Fibroblast of pulmonary artery (primary cell): ENCODE data around the gene GCKR.

Experiments used
- DNase-seq: peaks from one replicate; pipeline ENCODE4 v3.0.0-alpha.2; 2010; ENCODE audit warnings: low read depth
- H3K4me3 ChIP-seq: replicated peaks from 2 replicates; pipeline ENCODE4 v1.5.1; 2011; ENCODE audit warnings: low read depth, mild to moderate bottlenecking, control low read depth, low read length, moderate library complexity
- TF ChIP-seq, protein P1 (sequence below): IDR thresholded peaks from 2 replicates; pipeline ENCODE4 v1.5.1; 2011; ENCODE audit warnings: mild to moderate bottlenecking, control low read depth, low read length, inconsistent platforms; ENCODE audit errors: missing control alignments

Gene GCKR

DNA sequence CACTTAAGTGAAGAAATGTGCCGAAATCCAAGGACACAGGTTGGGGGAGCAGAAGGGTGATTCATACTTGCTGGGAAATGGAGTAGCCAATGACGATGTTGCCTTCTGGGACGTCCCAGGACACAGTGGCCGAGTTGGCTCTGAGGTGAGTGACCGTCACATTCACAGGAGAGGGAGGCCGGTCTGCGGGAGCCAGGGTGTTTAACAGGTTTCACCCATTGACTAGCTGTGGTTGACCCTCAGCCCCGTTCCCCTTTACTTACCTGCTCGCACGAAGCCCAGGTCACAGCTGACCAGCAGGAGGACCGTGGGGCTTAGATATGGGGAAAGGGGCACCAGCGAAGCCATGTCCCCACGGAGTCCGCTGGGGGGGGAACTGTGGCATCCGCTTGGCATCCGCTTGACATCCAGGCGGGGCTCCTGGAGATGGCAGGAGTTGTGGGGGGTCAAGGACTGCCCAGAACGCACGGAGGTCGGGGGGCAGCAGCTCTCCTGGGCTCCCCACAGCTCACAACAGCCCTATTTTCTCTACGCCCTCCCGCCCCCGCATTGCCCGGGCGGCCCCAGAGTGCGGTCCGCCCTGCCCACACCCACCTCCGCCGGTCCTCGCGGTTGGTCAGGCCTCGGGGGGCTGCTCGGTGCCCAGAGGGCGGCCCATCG lies 2.2 kb upstream of the GCKR start:
- peak overlapping the region; percentile 69 for H3K4me3 ChIP-seq
- TF ChIP-seq, protein P1, sequence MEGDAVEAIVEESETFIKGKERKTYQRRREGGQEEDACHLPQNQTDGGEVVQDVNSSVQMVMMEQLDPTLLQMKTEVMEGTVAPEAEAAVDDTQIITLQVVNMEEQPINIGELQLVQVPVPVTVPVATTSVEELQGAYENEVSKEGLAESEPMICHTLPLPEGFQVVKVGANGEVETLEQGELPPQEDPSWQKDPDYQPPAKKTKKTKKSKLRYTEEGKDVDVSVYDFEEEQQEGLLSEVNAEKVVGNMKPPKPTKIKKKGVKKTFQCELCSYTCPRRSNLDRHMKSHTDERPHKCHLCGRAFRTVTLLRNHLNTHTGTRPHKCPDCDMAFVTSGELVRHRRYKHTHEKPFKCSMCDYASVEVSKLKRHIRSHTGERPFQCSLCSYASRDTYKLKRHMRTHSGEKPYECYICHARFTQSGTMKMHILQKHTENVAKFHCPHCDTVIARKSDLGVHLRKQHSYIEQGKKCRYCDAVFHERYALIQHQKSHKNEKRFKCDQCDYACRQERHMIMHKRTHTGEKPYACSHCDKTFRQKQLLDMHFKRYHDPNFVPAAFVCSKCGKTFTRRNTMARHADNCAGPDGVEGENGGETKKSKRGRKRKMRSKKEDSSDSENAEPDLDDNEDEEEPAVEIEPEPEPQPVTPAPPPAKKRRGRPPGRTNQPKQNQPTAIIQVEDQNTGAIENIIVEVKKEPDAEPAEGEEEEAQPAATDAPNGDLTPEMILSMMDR, result no peak
- peak; percentile 72 for DNase-seq

DNA sequence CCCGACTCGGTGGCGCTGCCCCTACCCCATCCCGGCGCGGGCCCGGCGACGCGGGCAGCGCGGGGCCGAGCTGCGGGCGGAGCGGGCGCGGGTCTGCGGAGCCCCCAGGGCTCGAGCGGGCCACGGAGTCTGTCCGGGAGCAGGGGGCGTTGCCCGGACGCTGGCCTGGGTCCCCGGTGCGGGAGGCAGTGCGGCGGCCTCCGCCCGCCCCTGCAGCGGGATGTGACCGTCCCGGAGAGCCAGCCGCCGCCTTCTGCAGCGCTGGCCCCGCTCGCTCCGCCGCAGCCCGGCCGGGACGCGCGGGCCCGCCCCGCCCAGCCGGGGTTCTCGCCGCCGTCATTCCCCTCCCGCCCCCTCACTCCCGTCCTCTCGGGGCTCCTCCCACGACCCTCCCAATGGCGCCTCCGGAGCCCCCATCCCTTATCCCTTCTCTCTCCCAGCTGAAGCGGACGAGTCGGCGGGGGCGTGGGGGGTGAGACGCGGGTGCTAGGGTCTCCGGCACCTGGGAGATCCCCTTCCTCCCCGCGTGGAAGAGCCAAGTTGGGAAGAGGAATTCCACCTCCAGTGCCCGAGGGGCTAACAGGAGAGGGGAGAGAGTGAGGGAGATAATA lies 1.6 kb upstream of the GCKR start, which contains the start of gene FNDC4:
Gene FNDC4, minus strand, starts transcription at position 257 of the 611 bp plus-strand sequence. CDS start 521 bp downstream, outside the sequence.
- H3K4me3 ChIP-seq, result peak within 1 kb of the TSS; percentile 69
- TF ChIP-seq, protein P1, result no peak
- DNase-seq, result no peak

DNA sequence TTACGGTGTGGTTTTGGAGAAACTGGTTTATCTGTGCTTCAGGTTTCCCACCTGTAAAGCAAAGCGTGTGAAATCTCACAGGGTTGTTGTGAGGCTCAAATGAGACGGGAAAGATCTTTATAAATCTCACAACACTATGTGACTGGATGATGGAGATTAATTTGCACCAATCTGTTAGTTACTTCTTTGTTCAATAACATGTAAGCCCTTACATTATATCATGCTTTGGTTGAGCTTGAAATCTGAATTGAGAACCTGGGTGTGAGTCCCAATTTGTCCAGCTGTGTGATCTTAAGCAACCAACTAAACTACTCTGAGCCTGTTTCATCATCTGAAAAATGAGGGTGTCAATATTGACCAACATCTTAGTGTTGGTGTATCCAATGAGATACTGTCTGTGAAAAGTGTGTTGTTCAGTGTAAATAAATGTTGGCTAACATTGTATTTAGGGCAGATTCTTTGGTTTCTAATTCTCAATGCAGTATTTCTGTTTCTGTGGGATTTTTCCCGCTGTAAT lies 741 bp upstream of the GCKR start:
- H3K4me3 ChIP-seq, result peak overlapping the region; percentile 69
- TF ChIP-seq, protein P1, result no peak
- no peak for DNase-seq

DNA sequence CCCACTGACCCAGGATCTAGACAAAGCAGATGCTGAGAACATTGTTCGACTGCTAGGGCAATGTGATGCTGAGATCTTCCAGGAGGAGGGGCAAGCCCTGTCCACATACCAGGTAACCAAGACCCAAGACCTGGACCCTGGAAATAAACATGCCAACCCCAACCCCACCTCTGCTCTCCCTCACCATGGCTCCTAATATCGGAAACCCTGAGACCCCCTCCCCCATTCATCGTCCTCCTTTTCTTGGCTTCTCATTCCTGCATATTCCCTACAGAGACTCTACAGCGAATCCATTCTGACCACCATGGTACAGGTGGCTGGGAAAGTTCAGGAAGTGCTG lies 619 bp downstream of the GCKR start:
- H3K4me3 ChIP-seq, result no peak overlapping the region
- TF ChIP-seq, protein P1, result no peak
- DNase-seq, result no peak

DNA sequence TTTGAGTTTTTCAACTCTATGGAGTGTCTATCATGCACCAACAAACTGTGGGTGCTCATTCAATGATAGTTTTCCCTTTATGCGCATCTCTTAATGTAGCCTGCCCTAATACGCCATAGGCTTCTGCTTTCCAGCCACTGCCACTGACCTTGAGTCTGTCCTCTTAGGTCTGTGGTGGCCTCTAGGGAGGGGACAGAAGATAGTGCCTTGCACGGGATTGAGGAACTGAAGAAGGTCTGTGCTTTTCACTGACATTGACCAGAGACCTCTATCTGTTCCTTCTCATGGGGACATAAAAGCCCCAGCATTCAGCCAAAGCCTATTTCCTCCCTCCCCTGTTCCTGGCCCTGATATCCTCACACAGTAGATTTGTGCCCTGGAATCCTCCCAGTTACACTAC lies 2.3 kb downstream of the GCKR start:
- TF ChIP-seq, protein P1, result no peak
- H3K4me3 ChIP-seq, result no peak overlapping the region
- DNase-seq, result no peak

DNA sequence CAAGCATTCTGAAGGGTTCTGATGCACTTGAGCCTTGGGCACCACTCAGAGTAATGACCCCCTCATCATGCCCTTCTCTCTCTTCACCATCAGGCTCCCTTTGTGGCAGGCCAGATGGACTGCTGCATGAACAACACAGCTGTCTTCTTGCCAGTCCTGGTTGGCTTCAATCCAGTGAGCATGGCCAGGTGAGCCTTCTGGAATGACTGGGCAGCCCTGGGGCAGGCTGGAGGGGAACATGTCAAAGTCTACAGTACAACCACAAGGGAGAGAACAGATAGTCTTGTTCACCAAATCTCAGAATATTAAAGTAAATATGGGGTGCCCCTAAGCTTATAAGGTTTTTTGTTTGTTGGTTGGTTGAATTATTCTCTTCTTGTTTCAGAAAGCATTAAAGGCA lies 4.4 kb downstream of the GCKR start:
- no peak for DNase-seq
- TF ChIP-seq, protein P1, result no peak
- no peak overlapping the region for H3K4me3 ChIP-seq
